ENCODE data around the gene MAGI1.

DNA sequence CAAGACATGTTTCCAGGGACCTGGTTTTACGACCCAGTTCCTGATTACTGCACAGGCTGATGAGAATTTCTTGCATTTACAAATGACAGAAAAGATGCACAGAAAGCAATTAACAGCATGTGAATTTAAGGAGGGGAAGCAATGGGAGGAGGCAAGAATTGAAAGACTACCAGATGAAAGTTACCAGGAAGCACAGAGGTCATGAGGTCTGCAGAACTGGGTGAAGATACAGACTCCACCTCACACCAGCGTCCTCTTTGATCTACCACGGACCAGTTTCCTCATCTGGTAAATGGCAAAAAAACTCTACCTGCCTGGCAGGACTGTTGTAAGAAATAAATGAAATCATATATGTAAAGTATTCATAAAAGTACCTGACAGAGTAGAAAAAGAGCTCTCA lies 266.0 kb downstream of the MAGI1 start:
- TF ChIP-seq POLR2A (IDR thresholded peaks at IDR 0.05; ENCODE audit: low read depth, low read length) (no peak), TAF1 (IDR thresholded peaks at IDR 0.05; ENCODE audit: borderline replicate concordance, low read depth, low read length) (no peak)

Measured in GM12892 (cell line).